ENCODE data around the gene CLEC7A.

The CLEC7A gene

GRCh38 chr12:10135126-10135525, 5.1 kb upstream of the CLEC7A start:
- H3K9me3 ChIP-seq (ENCODE audit: control insufficient read depth, insufficient read depth, low read length) = no peaks in the 10 kb centered on the region
- no peak overlapping the region for H3K9ac ChIP-seq (ENCODE audit: low read depth, low read length)
- no peaks in the 10 kb centered on the region for H3K27me3 ChIP-seq (ENCODE audit: control insufficient read depth, insufficient read depth, low read length)
- H3K4me1 ChIP-seq (ENCODE audit: control insufficient read depth, insufficient read depth, low read length) = peaks cover 23% of the 10 kb centered on the region
- H3K36me3 ChIP-seq (ENCODE audit: control insufficient read depth, insufficient read depth, low read length) = no peaks in the 10 kb centered on the region
- no peak overlapping the region for H3K4me3 ChIP-seq (ENCODE audit: low read depth, low read length)

DNA sequence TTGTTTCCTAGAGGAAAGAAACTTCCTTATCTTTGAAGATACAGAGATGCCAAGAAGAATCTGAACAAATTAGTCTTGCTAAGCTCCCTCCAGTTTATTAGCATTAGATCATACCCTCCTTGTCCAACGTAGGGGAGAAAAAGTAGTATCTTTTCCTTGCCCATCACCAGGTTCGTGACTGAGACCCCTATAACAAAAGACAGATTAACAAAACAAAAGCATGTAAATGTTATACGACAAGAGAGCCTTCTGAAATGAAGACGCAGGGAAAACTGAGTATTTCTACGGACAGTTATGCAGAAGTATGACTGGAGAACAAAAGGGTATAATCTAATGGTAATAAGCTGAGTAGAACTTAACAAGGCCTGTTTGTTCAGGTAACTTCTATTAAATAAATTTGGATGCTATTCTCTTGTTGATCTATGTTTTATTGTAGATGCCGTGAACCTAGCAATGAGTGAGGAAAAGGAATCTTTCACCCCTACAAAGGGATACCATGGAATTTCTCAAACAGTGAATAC, 2.9 kb upstream of the CLEC7A start:
- no peak overlapping the region for H3K4me3 ChIP-seq (ENCODE audit: low read depth, low read length)
- peaks cover 29% of the 10 kb centered on the region for H3K4me1 ChIP-seq (ENCODE audit: control insufficient read depth, insufficient read depth, low read length)
- H3K36me3 ChIP-seq (ENCODE audit: control insufficient read depth, insufficient read depth, low read length) = no peaks in the 10 kb centered on the region
- no peaks in the 10 kb centered on the region for H3K27me3 ChIP-seq (ENCODE audit: control insufficient read depth, insufficient read depth, low read length)
- H3K9ac ChIP-seq (ENCODE audit: low read depth, low read length) = no peak overlapping the region
- H3K9me3 ChIP-seq (ENCODE audit: control insufficient read depth, insufficient read depth, low read length) = no peaks in the 10 kb centered on the region

DNA sequence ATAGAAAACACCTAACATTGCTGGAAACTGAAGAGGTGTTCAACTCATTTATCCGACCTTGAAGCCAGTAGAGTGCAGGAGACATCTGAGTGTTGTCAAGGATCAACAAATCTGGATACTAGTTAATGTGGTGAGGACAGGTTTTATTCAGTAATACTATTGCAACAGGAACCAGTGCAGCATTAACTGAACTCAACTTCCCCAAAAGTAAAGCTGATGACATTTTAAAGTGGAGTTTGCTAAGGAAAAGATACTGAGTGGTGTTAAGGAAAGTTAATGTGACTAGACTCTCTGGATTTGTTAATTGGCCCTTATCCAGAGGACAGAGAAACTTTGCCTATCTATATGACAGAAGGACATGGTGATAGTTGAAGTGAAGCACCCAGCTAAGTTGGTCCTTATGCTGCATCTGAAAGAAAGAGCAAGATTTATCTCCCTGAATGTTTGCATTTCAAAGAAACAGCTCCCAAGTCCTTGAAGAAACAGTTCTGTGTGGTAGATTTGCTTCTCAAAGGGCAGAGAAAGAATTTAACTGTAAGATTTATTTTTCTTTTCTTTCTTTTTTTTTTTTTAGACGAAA, 1.2 kb upstream of the CLEC7A start:
- no peaks in the 10 kb centered on the region for H3K27me3 ChIP-seq (ENCODE audit: control insufficient read depth, insufficient read depth, low read length)
- no peaks in the 10 kb centered on the region for H3K36me3 ChIP-seq (ENCODE audit: control insufficient read depth, insufficient read depth, low read length)
- H3K4me3 ChIP-seq (ENCODE audit: low read depth, low read length) = no peak overlapping the region
- no peaks in the 10 kb centered on the region for H3K9me3 ChIP-seq (ENCODE audit: control insufficient read depth, insufficient read depth, low read length)
- no peak overlapping the region for H3K9ac ChIP-seq (ENCODE audit: low read depth, low read length)
- H3K4me1 ChIP-seq (ENCODE audit: control insufficient read depth, insufficient read depth, low read length) = peaks cover 29% of the 10 kb centered on the region

- Histone ChIP-seq H3K4me3 (ENCODE audit: low read depth, low read length) (no peak overlapping the region), H3K9ac (ENCODE audit: low read depth, low read length) (no peak overlapping the region), H3K4me1 (ENCODE audit: control insufficient read depth, insufficient read depth, low read length) (peaks cover 29% of the 10 kb centered on the region), H3K9me3 (ENCODE audit: control insufficient read depth, insufficient read depth, low read length) (no peaks in the 10 kb centered on the region), H3K36me3 (ENCODE audit: control insufficient read depth, insufficient read depth, low read length) (no peaks in the 10 kb centered on the region), H3K27me3 (ENCODE audit: control insufficient read depth, insufficient read depth, low read length) (no peaks in the 10 kb centered on the region)
Measured at GRCh38 chr12:10128687-10129086, 1.3 kb downstream of the CLEC7A start.

DNA sequence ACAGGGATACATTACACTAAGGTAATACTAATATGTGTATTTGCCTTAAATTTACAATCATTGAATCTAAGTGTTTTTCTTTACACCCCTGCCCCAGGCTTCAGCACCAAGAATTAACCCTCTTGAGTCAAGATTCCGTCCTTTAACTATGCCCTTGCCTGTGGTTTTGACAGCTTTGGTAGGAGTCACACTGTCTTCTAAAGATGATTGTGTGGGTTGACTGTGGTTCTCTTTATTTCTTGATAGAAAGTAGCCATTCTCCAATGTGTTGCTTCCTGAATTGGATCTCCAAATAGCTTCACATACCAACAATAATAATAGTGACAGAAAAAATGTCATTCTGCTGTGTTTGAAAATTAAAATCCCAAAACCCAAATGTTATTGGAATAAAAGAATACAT, 3.6 kb downstream of the CLEC7A start:
- Histone ChIP-seq H3K4me1 (ENCODE audit: control insufficient read depth, insufficient read depth, low read length) (peaks cover 14% of the 10 kb centered on the region), H3K9ac (ENCODE audit: low read depth, low read length) (no peak overlapping the region), H3K9me3 (ENCODE audit: control insufficient read depth, insufficient read depth, low read length) (no peaks in the 10 kb centered on the region), H3K4me3 (ENCODE audit: low read depth, low read length) (no peak overlapping the region), H3K27me3 (ENCODE audit: control insufficient read depth, insufficient read depth, low read length) (no peaks in the 10 kb centered on the region), H3K36me3 (ENCODE audit: control insufficient read depth, insufficient read depth, low read length) (no peaks in the 10 kb centered on the region)

- Histone ChIP-seq H3K4me3 (ENCODE audit: low read depth, low read length) (no peak overlapping the region), H3K36me3 (ENCODE audit: control insufficient read depth, insufficient read depth, low read length) (no peaks in the 10 kb centered on the region), H3K27me3 (ENCODE audit: control insufficient read depth, insufficient read depth, low read length) (no peaks in the 10 kb centered on the region), H3K4me1 (ENCODE audit: control insufficient read depth, insufficient read depth, low read length) (no peaks in the 10 kb centered on the region), H3K9me3 (ENCODE audit: control insufficient read depth, insufficient read depth, low read length) (no peaks in the 10 kb centered on the region), H3K9ac (ENCODE audit: low read depth, low read length) (no peak overlapping the region)
Measured at GRCh38 chr12:10122689-10123088, 7.3 kb downstream of the CLEC7A start.

DNA sequence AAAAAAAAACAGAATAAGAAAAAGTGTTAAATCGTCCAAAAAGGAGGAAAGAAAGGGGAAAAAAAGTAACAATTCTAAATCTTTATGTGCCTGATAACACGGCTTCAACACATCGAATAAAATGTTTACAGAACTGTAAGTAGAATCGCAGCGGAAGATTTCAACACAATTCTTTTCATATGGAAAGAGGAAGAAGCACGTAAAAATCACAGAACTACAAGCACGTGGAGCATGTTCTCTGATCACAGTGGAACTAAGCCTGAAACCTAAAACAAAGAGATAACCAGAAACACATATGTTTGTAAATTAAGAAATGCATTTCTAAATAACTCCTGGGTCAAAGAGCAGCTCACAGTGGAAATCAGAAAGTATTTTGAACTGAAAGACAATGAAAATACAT, 8.7 kb downstream of the CLEC7A start:
- Histone ChIP-seq H3K4me1 (ENCODE audit: control insufficient read depth, insufficient read depth, low read length) (no peaks in the 10 kb centered on the region), H3K36me3 (ENCODE audit: control insufficient read depth, insufficient read depth, low read length) (no peaks in the 10 kb centered on the region), H3K27me3 (ENCODE audit: control insufficient read depth, insufficient read depth, low read length) (no peaks in the 10 kb centered on the region), H3K9me3 (ENCODE audit: control insufficient read depth, insufficient read depth, low read length) (no peaks in the 10 kb centered on the region), H3K4me3 (ENCODE audit: low read depth, low read length) (no peak overlapping the region), H3K9ac (ENCODE audit: low read depth, low read length) (no peak overlapping the region)

DNA sequence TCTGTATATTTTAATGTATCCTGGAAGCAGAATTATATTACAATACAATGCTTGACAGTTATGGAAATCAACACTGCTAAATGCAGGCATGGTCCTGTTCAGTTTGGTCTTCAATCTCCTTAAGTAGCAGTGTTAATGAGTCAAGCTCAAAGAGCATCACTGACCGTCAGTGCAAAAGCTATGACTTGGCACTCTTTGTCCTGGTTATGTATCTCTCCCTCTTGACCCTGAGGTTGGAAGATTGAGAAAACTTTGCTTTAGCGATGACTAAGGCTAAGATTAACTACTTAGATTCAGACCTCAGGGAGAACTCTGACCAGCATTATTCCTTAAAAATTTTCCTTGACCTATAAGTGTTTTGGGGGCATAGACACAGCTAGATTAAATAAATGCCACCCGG, 10.9 kb downstream of the CLEC7A start:
- Histone ChIP-seq H3K4me3 (ENCODE audit: low read depth, low read length) (no peak overlapping the region), H3K27me3 (ENCODE audit: control insufficient read depth, insufficient read depth, low read length) (no peaks in the 10 kb centered on the region), H3K36me3 (ENCODE audit: control insufficient read depth, insufficient read depth, low read length) (no peaks in the 10 kb centered on the region), H3K9me3 (ENCODE audit: control insufficient read depth, insufficient read depth, low read length) (no peaks in the 10 kb centered on the region), H3K9ac (ENCODE audit: low read depth, low read length) (no peak overlapping the region), H3K4me1 (ENCODE audit: control insufficient read depth, insufficient read depth, low read length) (no peaks in the 10 kb centered on the region)

DNA sequence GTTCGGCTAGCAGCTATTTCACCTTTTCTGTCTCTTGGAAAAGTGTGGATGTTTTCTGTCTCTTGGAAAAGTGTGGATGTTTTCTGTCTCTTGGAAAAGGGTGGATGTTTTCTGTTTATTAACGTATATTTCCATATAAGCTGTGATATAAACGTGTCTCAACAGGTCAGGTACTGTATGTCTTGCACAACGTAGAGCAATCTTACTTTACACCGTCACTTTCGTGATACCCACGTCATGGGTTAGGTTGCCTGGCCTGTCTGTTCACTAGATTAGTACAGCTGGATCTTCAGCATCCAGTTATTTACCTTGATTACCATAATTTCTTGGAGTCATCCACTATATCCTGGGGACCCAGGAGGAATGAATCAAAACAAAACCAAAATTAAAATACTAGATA, 14.1 kb downstream of the CLEC7A start:
- H3K9me3 ChIP-seq (ENCODE audit: control insufficient read depth, insufficient read depth, low read length) = no peaks in the 10 kb centered on the region
- H3K4me1 ChIP-seq (ENCODE audit: control insufficient read depth, insufficient read depth, low read length) = no peaks in the 10 kb centered on the region
- H3K9ac ChIP-seq (ENCODE audit: low read depth, low read length) = no peak overlapping the region
- H3K36me3 ChIP-seq (ENCODE audit: control insufficient read depth, insufficient read depth, low read length) = no peaks in the 10 kb centered on the region
- no peak overlapping the region for H3K4me3 ChIP-seq (ENCODE audit: low read depth, low read length)
- no peaks in the 10 kb centered on the region for H3K27me3 ChIP-seq (ENCODE audit: control insufficient read depth, insufficient read depth, low read length)

GRCh38 chr12:10115311-10115710, 14.7 kb downstream of the CLEC7A start:
- H3K4me3 ChIP-seq (ENCODE audit: low read depth, low read length) = no peak overlapping the region
- H3K36me3 ChIP-seq (ENCODE audit: control insufficient read depth, insufficient read depth, low read length) = no peaks in the 10 kb centered on the region
- H3K27me3 ChIP-seq (ENCODE audit: control insufficient read depth, insufficient read depth, low read length) = no peaks in the 10 kb centered on the region
- H3K9ac ChIP-seq (ENCODE audit: low read depth, low read length) = no peak overlapping the region
- no peaks in the 10 kb centered on the region for H3K4me1 ChIP-seq (ENCODE audit: control insufficient read depth, insufficient read depth, low read length)
- no peaks in the 10 kb centered on the region for H3K9me3 ChIP-seq (ENCODE audit: control insufficient read depth, insufficient read depth, low read length)

GRCh38 chr12:10113920-10114319, 16.1 kb downstream of the CLEC7A start:
- no peak overlapping the region for H3K9ac ChIP-seq (ENCODE audit: low read depth, low read length)
- H3K36me3 ChIP-seq (ENCODE audit: control insufficient read depth, insufficient read depth, low read length) = no peaks in the 10 kb centered on the region
- no peaks in the 10 kb centered on the region for H3K4me1 ChIP-seq (ENCODE audit: control insufficient read depth, insufficient read depth, low read length)
- no peaks in the 10 kb centered on the region for H3K9me3 ChIP-seq (ENCODE audit: control insufficient read depth, insufficient read depth, low read length)
- H3K4me3 ChIP-seq (ENCODE audit: low read depth, low read length) = no peak overlapping the region
- H3K27me3 ChIP-seq (ENCODE audit: control insufficient read depth, insufficient read depth, low read length) = no peaks in the 10 kb centered on the region

- Histone ChIP-seq H3K4me3 (ENCODE audit: low read depth, low read length) (no peak overlapping the region), H3K9ac (ENCODE audit: low read depth, low read length) (no peak overlapping the region), H3K36me3 (ENCODE audit: control insufficient read depth, insufficient read depth, low read length) (no peaks in the 10 kb centered on the region), H3K9me3 (ENCODE audit: control insufficient read depth, insufficient read depth, low read length) (no peaks in the 10 kb centered on the region), H3K4me1 (ENCODE audit: control insufficient read depth, insufficient read depth, low read length) (no peaks in the 10 kb centered on the region), H3K27me3 (ENCODE audit: control insufficient read depth, insufficient read depth, low read length) (no peaks in the 10 kb centered on the region)
Measured at GRCh38 chr12:10113075-10113474, 16.9 kb downstream of the CLEC7A start.
